ENCODE measurements around the gene MAP3K10. TPM values are rescaled to one million over a fixed set of nuclear protein-coding genes. Genes with fewer than 3 reads are reported as not detected.
"Not testable (repeated sequence)": the region's sequence is repeated elsewhere in the genome, so short reads cannot be mapped to it uniquely, and the experiment has no call there.

The MAP3K10 gene
- total and polyA plus RNA-seq, 12 donors, result 10.8 to 31.2 (median 15.8) TPM

DNA sequence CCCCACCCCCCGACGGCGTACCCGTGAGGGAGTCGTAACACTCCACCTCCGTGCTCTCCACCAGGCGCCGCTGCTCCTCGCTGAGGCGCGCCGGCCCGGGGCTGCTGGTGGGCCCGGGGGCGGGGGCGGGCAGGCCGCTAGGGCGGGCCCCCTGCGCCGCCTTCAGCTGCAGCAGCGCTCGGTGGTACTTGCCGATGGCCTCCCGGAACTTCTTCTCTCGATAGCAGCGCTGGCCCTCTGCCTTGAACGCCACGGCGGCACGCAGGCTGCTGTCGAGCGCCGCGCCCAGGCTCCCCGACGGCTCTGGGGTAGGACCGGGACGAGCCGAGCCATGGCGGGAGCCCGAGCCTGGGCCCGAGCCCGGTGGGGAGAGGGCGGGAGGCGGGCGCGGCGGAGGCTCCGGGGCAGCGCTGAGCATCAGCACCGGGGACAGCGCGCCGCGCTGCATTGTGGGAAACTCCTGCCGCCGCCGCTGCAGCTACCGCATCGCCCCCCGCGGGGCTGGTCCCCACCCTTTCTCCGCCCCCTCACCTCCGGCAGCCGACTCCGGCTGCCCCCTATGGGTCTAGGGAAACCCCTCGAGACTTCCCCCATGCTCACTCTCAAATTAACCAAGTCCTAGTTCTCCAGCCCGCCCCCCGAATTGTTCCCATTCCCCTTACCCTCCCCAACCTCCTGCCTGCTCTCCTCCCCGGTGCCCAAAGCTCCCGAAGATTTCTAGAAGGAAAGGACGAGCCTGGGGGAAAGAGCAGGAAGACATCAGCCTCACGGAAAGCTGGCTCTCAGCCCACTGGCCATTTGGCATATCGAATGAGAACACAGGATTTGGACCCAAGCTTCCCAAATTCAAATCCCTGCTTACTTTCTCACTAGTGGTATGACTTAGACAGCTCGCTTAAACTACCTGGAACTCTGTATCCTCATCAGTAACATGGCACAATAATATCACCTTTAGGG lies 27.0 kb downstream of the MAP3K10 start, which contains the start of gene TTC9B:
TSS of gene TTC9B (minus strand) at position 451 of the 957 bp plus-strand sequence. CDS start at position 448, 3 bp downstream.
- DNase-seq, result no peak
- intact Hi-C loops (cut with DNase I), result loop anchor here in 1 of 10 donors (5.0 kb wide), 1 partner anchor 76 kb away; no protein-coding TSS in a partner anchor
- Histone ChIP-seq H3K4me3 (peak within 1 kb of the TSS in 1 of 10 donors; percentile 3), H3K36me3 (no peaks in the 10 kb centered on the region), H3K9me3 (no peaks in the 10 kb centered on the region), H3K4me1 (peaks cover 0 to 12% (median 2%) of the 10 kb centered on the region in 9 donors), H3K27ac (no peak within 1 kb of the TSS), H3K27me3 (peaks cover 9 to 69% (median 43%) of the 10 kb centered on the region in 7 donors)
- ATAC-seq, result peak in 1 of 8 donors; percentile 26
- TF ChIP-seq, protein P1, sequence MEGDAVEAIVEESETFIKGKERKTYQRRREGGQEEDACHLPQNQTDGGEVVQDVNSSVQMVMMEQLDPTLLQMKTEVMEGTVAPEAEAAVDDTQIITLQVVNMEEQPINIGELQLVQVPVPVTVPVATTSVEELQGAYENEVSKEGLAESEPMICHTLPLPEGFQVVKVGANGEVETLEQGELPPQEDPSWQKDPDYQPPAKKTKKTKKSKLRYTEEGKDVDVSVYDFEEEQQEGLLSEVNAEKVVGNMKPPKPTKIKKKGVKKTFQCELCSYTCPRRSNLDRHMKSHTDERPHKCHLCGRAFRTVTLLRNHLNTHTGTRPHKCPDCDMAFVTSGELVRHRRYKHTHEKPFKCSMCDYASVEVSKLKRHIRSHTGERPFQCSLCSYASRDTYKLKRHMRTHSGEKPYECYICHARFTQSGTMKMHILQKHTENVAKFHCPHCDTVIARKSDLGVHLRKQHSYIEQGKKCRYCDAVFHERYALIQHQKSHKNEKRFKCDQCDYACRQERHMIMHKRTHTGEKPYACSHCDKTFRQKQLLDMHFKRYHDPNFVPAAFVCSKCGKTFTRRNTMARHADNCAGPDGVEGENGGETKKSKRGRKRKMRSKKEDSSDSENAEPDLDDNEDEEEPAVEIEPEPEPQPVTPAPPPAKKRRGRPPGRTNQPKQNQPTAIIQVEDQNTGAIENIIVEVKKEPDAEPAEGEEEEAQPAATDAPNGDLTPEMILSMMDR (IDR thresholded peaks at IDR 0.05), result no peak
- 3 to 4% methylated on average over 60 to 74 of the region's 75 CpGs for WGBS, 2 donors

DNA sequence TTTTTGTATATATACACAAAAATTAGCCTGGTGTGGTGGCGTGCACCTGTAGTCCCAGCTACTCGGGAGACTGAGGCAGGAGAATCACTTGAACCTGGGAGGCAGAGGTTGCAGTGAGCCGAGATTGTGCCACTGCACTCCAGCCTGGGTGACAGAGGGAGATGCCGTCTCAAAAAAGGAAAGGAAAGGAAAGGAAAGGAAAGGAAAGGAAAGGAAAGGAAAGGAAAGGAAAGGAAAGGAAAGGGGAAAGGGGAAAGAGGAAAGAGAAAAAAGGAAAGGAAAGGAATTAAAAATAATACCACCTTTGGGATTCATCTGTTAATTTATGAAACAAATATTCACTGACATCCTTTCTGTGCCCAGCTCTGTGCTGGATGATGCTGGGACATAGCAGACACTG lies 27.8 kb downstream of the MAP3K10 start:
- intact Hi-C loops (cut with DNase I), result loop anchor here in 1 of 10 donors (5.0 kb wide), 1 partner anchor 77 kb away; no protein-coding TSS in a partner anchor
- not testable (repeated sequence) for ATAC-seq

DNA sequence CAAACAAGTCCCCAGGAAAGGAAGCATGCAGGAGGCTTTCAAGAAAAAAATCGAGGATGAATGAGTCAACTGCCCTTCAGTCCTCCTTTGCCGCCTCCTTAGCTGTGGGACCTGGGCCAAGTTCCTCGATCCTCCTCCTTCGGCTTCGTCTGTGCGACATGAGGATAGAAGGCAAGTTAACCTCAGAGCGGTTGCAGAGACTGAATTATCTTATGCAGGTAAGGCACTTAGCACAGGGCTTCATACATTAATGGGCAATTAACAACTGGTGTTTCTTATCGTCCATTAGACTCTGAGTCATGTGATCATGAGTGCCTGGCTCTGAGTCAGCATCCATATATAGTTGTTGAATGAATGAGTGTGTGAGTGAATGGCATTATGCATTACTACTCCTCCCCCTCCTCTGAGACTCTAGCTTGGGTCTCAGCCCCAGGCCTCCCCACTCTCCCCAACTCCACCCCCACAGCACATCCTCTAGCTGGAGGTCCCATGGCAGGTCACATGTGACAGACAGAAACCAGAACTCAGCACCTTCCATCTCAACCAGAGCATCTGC lies 28.6 kb downstream of the MAP3K10 start:
- TF ChIP-seq, protein P1 (IDR thresholded peaks at IDR 0.05), result no peak
- ATAC-seq (peak in 1 of 8 donors; percentile 15), DNase-seq (no peak)
- Histone ChIP-seq H3K4me1 (peaks cover 0 to 14% (median 5%) of the 10 kb centered on the region in 9 donors), H3K27me3 (peaks cover 9 to 85% (median 59%) of the 10 kb centered on the region in 7 donors), H3K36me3 (no peaks in the 10 kb centered on the region), H3K9me3 (no peaks in the 10 kb centered on the region), H3K27ac (no peak overlapping the region), H3K4me3 (no peak overlapping the region)
- intact Hi-C loops (cut with DNase I), result loop anchor here in 9 of 10 donors (2.0 to 10.0 kb wide), 6 partner anchors 77 to 425 kb away; no protein-coding TSS in a partner anchor
- 20 to 33% methylated on average over 8 of the region's 8 CpGs for WGBS, 2 donors

More for the DNA sequence above, 27.8 kb downstream of the MAP3K10 start:
- H3K27ac ChIP-seq, H3K4me3 ChIP-seq, H3K9me3 ChIP-seq, H3K36me3 ChIP-seq, DNase-seq: not testable (repeated sequence)
- Histone ChIP-seq H3K4me1 (peaks cover 0 to 14% (median 5%) of the 10 kb centered on the region in 9 donors), H3K27me3 (peaks cover 9 to 77% (median 51%) of the 10 kb centered on the region in 7 donors)
- WGBS, 2 donors, result 83 to 87% methylated on average over 4 of the region's 4 CpGs

DNA sequence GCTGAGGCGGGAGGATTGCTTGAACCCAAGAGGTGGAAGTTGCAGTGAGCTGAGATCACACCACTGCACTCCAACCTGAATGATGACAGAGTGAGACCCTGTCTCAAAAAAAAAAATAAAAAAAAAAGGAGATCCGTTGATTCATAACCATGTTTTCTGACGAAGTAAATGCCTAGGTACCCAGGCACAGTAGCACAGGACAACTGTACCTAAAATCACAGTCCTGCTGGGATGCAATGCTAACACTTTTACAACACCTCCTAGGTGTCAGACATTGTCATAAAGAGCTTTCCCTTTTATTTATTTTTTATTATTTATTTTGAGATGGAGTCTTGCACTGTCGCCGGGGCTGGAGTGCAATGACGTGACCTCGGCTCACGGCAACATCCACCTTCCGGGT lies 29.4 kb downstream of the MAP3K10 start:
- intact Hi-C loops (cut with DNase I), result loop anchor here in 9 of 10 donors (1.0 to 10.0 kb wide), 6 partner anchors 78 to 426 kb away; no protein-coding TSS in a partner anchor
- ATAC-seq, result no peak
- Histone ChIP-seq H3K4me1 (peaks cover 0 to 18% (median 8%) of the 10 kb centered on the region in 9 donors), H3K36me3 (no peaks in the 10 kb centered on the region), H3K9me3 (no peaks in the 10 kb centered on the region), H3K27ac (no peak overlapping the region), H3K27me3 (peaks cover 9 to 92% (median 66%) of the 10 kb centered on the region in 7 donors), H3K4me3 (no peak overlapping the region)
- TF ChIP-seq, protein P1 (IDR thresholded peaks at IDR 0.05), result no peak
- no peak for DNase-seq
- 86 to 88% methylated on average over 9 of the region's 9 CpGs for WGBS, 2 donors
